Activated CD4-positive, alpha-beta T cell treated with anti-CD3 and anti-CD28 coated beads for 36 hours (primary cell): ENCODE results near the gene KMO. TPM values are rescaled to one million over a fixed set of nuclear protein-coding genes. Genes with fewer than 3 reads are reported as not detected.

ENCODE experiments used
- ATAC-seq: fragments of 200-7000 bp; cut with Tn5 transposase; one replicate; pipeline ENCODE4 v1.10.0; 2021; ENCODE audit warnings: mild to moderate bottlenecking, moderate library complexity
- CTCF ChIA-PET: fragments of 350-600 bp; sonication (Branson Sonifier 250); formaldehyde crosslinking; loops from one replicate; lab custom pipeline; 2021; ENCODE audit warnings: antibody characterized with exemption; lab: Charles Lee
- POLR2A ChIA-PET: fragments of 350-600 bp; sonication (Branson Sonifier 250); formaldehyde crosslinking; loops from one replicate; lab custom pipeline; 2021; ENCODE audit warnings: antibody characterized with exemption, inconsistent platforms; lab: Charles Lee
- DNase-seq: peaks from one replicate; pipeline ENCODE4 v3.0.0-alpha.2; 2020
- H3K27ac Mint-ChIP-seq: one replicate; pipeline ENCODE4 v1.8.0; 2021; ENCODE audit warnings: mixed read lengths
- H3K27me3 Mint-ChIP-seq: one replicate; pipeline ENCODE4 v1.8.0; 2021; ENCODE audit warnings: mixed read lengths
- H3K36me3 Mint-ChIP-seq: one replicate; pipeline ENCODE4 v1.8.0; 2021; ENCODE audit warnings: low read depth, mixed read lengths
- H3K4me1 Mint-ChIP-seq: one replicate; pipeline ENCODE4 v1.8.0; 2021; ENCODE audit warnings: mixed read lengths
- H3K4me3 Mint-ChIP-seq: one replicate; pipeline ENCODE4 v1.8.0; 2021; ENCODE audit warnings: mild to moderate bottlenecking, moderate library complexity, mixed read lengths
- H3K9me3 Mint-ChIP-seq: one replicate; pipeline ENCODE4 v1.8.0; 2021; ENCODE audit warnings: low read depth, mixed read lengths
- intact Hi-C, 2 experiments: fragments of 100-400 bp; cut with DNase I in 1 of 2; cut with micrococcal nuclease in 1 of 2; formaldehyde crosslinking; loops; one replicate each; pipeline versions ENCODE4 v1.14.2 to v1.15.1; 2022 to 2024; cut with DNase I, micrococcal nuclease
- total RNA-seq, 2 experiments: library from RNA; stranded (reverse); gene quantifications; one replicate each; pipeline ENCODE4 v1.2.3, GENCODE V29; 2021

KMO gene
- total RNA-seq, 2 experiments from 2014 or later, result 0.33 TPM; not detected in 1

GRCh38 chr1:241638099-241638682 is 106.0 kb downstream of the KMO start:
- H3K27me3 Mint-ChIP-seq, result no peaks in the 10 kb centered on the region
- no peak overlapping the region for H3K27ac Mint-ChIP-seq
- peaks cover 34% of the 10 kb centered on the region for H3K36me3 Mint-ChIP-seq
- H3K9me3 Mint-ChIP-seq, result peaks cover 8% of the 10 kb centered on the region
- peak overlapping the region; percentile 77 for H3K4me3 Mint-ChIP-seq
- no peak for DNase-seq
- H3K4me1 Mint-ChIP-seq, result peaks cover 45% of the 10 kb centered on the region
- POLR2A ChIA-PET, result no interaction called here
- ATAC-seq, result no peak
- intact Hi-C loops, result no loop called here
- CTCF ChIA-PET, result interaction anchor here (0.6 to 1.3 kb wide), 3 partner anchors 8 to 16 kb away, joined by 3 to 4 read pairs (median 3); no protein-coding TSS in a partner anchor

DNA sequence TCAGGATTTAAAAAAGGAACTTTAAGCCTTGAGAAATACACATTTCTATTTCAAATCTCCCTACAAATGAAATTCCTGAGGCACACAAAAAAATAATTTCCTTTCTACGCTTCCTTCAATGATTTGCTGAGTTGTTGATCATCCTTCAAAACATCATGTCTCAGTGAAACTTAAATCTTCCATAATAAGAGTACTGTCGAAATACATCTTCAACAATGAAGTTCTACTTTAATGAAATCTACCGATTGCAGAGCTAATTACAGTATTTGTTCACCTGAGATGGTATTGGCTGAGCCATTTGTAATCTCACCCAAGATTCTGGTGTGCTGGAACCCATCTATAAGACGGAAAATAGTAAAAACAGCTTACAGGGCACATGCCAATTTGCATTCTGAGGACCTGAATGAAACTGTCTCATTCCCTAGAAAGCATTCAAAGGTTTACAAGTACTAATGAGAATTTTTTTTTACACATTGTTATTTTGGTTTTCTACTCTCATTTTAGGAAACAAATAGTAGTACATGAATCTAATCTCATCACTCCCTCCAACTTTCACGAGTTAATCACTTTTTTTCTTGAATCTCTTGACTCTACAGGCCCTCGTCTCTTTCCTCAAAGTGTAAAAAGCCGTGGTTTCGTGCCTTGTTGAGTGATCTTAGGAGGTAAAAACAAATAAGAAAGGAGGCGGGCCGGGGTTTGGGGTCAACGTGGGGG is 106.9 kb downstream of the KMO start:
- peak overlapping the region; percentile 77 for H3K4me3 Mint-ChIP-seq
- intact Hi-C loops, result no loop called here
- H3K36me3 Mint-ChIP-seq, result peaks cover 32% of the 10 kb centered on the region
- peaks cover 49% of the 10 kb centered on the region for H3K4me1 Mint-ChIP-seq
- DNase-seq (no peak), ATAC-seq (no peak)
- peaks cover 8% of the 10 kb centered on the region for H3K9me3 Mint-ChIP-seq
- no peaks in the 10 kb centered on the region for H3K27me3 Mint-ChIP-seq
- ChIA-PET CTCF (interaction anchor here (1.1 kb wide), 1 partner anchor 12 kb away, joined by 3 read pairs; no protein-coding TSS in a partner anchor), POLR2A (interaction anchor here (0.6 kb wide), 1 partner anchor 211 kb away, joined by 4 read pairs; no protein-coding TSS in a partner anchor)
- peak overlapping the region; percentile 80 for H3K27ac Mint-ChIP-seq

DNA sequence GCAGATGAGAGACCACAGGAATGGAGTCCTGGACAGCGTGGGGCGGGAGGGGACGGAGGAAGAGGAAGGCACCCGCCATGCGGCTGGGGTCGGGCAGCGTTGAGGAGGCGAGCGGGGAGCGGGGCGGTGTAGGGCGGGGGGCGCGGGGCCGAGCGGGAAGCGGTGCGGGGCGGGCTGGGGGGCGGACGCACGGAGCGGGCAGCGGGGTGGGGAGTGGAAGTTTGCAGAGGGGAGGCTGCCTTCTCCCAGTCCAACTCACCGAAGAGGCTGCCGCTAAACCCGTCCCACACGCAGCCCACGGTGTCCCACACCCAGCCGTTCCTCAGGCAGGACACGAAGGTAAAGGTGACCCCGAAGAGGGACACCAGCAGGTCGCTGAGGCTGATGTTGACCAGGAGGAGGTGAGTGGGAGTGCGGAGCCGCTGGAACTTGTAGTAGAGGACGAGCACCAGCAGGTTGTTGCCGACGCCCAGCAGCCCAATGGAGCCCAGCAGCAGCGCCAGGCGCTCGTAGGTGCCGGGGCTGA is 107.5 kb downstream of the KMO start:
- H3K27me3 Mint-ChIP-seq, result no peaks in the 10 kb centered on the region
- peaks cover 8% of the 10 kb centered on the region for H3K9me3 Mint-ChIP-seq
- peak; percentile 53 for DNase-seq
- intact Hi-C loops, result loop anchor here (1.0 to 5.0 kb wide), 6 partner anchors 38 to 1617 kb away; partner anchors contain the start of genes EXO1 (in 2 of the 2), FH (in 2 of the 2) and SDCCAG8 (in 1 of the 2)
- ChIA-PET POLR2A (interaction anchor here (0.6 to 0.7 kb wide), 2 partner anchors 83 to 211 kb away, joined by 3 to 4 read pairs; no protein-coding TSS in a partner anchor), CTCF (interaction anchor here (1.1 to 1.5 kb wide), 3 partner anchors 12 to 18 kb away, joined by 3 to 7 read pairs (median 3); no protein-coding TSS in a partner anchor)
- peak overlapping the region; percentile 81 for H3K27ac Mint-ChIP-seq
- peak overlapping the region; percentile 77 for H3K4me3 Mint-ChIP-seq
- H3K4me1 Mint-ChIP-seq, result peaks cover 47% of the 10 kb centered on the region
- ATAC-seq, result peak; percentile 53
- peaks cover 26% of the 10 kb centered on the region for H3K36me3 Mint-ChIP-seq

- DNase-seq (peak; percentile 96), ATAC-seq (peak; percentile 97)
- H3K4me1 Mint-ChIP-seq, result peaks cover 42% of the 10 kb centered on the region
- intact Hi-C loops, result loop anchor here (1.0 to 5.0 kb wide), 6 partner anchors 37 to 1616 kb away; partner anchors contain the start of genes EXO1 (in 2 of the 2), FH (in 2 of the 2) and SDCCAG8 (in 1 of the 2)
- CTCF ChIA-PET, result interaction anchor here (0.9 to 1.5 kb wide), 4 partner anchors 11 to 203 kb away, joined by 3 to 7 read pairs (median 3); no protein-coding TSS in a partner anchor
- peak within 1 kb of the TSS; percentile 83 for H3K27ac Mint-ChIP-seq
- POLR2A ChIA-PET, result interaction anchor here (0.7 to 0.9 kb wide), 2 partner anchors 84 to 207 kb away, joined by 3 read pairs; partner anchors contain the start of gene EXO1
- no peaks in the 10 kb centered on the region for H3K27me3 Mint-ChIP-seq
- H3K9me3 Mint-ChIP-seq, result peaks cover 8% of the 10 kb centered on the region
- H3K4me3 Mint-ChIP-seq, result peak within 1 kb of the TSS; percentile 77
- peaks cover 20% of the 10 kb centered on the region for H3K36me3 Mint-ChIP-seq
These were observed 108.1 kb downstream of the KMO start, which contains the start of the genes CHML and OPN3 for GRCh38 chr1:241640149-241640866. TSS of gene CHML (minus strand) at chr1:241640369. CDS start at chr1:241635766, 4,603 bp downstream. TSS of gene OPN3 (minus strand) at chr1:241640369. CDS start at chr1:241640254, 115 bp downstream.

DNA sequence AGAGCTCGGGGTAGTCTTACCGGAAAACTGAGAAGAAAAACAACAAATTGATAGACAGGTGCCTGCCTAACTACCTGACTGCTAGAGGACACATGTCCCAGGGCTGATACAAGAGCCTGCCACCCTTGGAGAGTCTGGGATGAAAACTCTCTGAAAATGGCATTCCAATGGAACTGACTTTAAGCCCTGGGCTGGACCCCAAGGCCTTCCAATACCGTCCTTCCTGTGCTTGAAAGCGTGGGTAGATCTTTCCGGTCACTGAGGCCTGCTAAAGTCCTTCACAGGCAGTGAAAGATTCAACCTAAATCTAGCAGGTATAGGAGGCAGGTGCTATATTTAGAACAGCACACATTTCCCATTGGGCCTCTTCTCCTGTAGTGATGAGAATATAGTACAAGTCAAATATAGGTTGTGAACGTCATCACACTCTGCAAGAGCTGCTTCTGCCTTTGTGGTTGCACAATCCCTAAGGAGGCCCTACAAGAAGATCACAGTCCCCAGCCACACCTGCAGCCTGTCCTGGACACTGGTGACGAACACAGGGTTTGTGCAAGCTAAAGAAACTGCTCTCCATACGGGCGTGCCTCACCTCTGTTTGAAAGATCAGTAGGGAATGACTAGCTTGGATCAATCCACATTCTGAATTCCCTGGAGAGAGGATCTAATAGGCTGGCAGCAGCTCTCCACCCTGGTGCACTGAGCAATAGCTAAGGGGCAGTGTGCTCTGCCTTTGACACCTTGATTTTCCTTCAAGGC is 108.9 kb downstream of the KMO start:
- ChIA-PET POLR2A (interaction anchor here (0.9 kb wide), 1 partner anchor 207 kb away, joined by 3 read pairs; the partner anchor contains the start of gene EXO1), CTCF (interaction anchor here (0.9 to 1.5 kb wide), 5 partner anchors 10 to 202 kb away, joined by 3 to 7 read pairs (median 3); no protein-coding TSS in a partner anchor)
- Mint-ChIP-seq H3K36me3 (peaks cover 16% of the 10 kb centered on the region), H3K27ac (peak overlapping the region; percentile 83), H3K4me1 (peaks cover 38% of the 10 kb centered on the region), H3K9me3 (peaks cover 8% of the 10 kb centered on the region), H3K27me3 (no peaks in the 10 kb centered on the region), H3K4me3 (peak overlapping the region; percentile 59)
- DNase-seq, result peak; percentile 9
- no peak for ATAC-seq
- intact Hi-C loops, result loop anchor here (1.0 to 5.0 kb wide), 6 partner anchors 36 to 1615 kb away; partner anchors contain the start of genes EXO1 (in 2 of the 2), FH (in 2 of the 2) and SDCCAG8 (in 1 of the 2)

DNA sequence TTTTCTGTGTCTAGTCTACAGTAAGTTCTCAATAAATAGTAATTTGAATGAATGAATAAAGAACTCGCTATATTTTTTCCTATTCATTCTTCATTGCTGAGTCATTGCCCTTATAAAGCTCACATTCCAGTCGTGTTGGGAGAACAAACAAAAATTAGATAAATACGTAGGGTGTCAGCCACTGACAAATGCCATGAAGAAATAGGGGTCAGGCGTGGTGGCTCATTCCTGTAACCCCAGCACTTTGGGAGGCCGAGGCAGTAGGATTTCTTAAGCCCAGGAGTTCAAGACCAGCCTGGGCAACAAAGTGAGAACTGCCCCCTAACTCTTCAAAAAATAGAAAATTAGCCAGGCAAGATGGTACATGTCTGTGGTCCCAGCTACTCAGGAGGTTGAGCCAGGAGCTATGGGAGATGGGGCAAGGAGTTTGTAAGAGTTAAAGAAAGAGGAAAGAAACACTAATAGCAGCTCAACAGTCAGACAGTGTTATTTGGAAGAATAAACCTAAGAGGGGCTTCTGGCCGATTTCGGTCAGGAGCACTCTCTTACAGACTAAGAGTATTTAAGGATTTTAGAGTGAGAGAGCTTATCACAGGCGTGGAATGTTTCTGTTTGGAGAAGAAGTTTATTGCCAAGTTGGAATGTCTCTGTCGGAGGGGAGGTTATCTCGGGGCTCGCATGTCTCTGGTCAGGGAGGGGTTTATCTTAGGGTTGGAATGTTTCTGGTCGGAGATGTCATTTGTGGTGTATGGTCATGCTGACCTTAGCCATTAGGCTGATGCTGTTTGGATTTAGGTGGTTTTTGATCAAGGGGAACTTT is 109.8 kb downstream of the KMO start:
- intact Hi-C loops, result loop anchor here in 1 of 2 experiments (5.0 kb wide), 1 partner anchor 75 kb away; no protein-coding TSS in a partner anchor
- peaks cover 31% of the 10 kb centered on the region for H3K4me1 Mint-ChIP-seq
- ChIA-PET CTCF (interaction anchor here (0.6 to 1.0 kb wide), 2 partner anchors 31 to 120 kb away, joined by 3 read pairs; no protein-coding TSS in a partner anchor), POLR2A (interaction anchor here (0.5 kb wide), 1 partner anchor 34 kb away, joined by 7 read pairs; no protein-coding TSS in a partner anchor)
- ATAC-seq, result no peak
- H3K36me3 Mint-ChIP-seq, result peaks cover 11% of the 10 kb centered on the region
- no peak for DNase-seq
- no peak overlapping the region for H3K27ac Mint-ChIP-seq
- peaks cover 8% of the 10 kb centered on the region for H3K9me3 Mint-ChIP-seq
- no peaks in the 10 kb centered on the region for H3K27me3 Mint-ChIP-seq
- H3K4me3 Mint-ChIP-seq, result no peak overlapping the region

DNA sequence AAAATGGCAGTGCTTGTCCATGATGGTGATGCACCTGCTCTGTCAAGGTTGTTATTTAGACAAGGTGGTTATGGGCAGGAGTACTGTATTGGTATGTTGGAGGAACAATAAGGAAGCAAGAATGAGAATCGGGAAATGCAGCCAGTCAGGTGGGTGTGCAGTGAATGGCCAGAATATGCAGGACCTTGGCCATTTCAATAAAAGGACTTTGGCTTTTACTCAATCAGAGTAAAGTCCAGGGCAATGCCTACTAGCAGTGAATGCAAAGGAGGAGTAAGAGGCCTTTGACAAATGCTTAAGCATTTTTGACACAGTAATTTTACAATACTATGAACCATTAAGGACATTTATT is 110.4 kb downstream of the KMO start:
- Mint-ChIP-seq H3K27me3 (no peaks in the 10 kb centered on the region), H3K4me1 (peaks cover 25% of the 10 kb centered on the region), H3K4me3 (no peak overlapping the region), H3K27ac (no peak overlapping the region), H3K36me3 (peaks cover 6% of the 10 kb centered on the region), H3K9me3 (peaks cover 8% of the 10 kb centered on the region)
- no peak for DNase-seq
- CTCF ChIA-PET, result interaction anchor here (0.6 kb wide), 2 partner anchors 120 to 206 kb away, joined by 3 read pairs; no protein-coding TSS in a partner anchor
- ATAC-seq, result no peak
- POLR2A ChIA-PET, result no interaction called here
- intact Hi-C loops, result loop anchor here in 1 of 2 experiments (5.0 kb wide), 1 partner anchor 75 kb away; no protein-coding TSS in a partner anchor

GRCh38 chr1:241644259-241644658 is 112.1 kb downstream of the KMO start:
- ATAC-seq (no peak), DNase-seq (no peak)
- Mint-ChIP-seq H3K9me3 (peaks cover 10% of the 10 kb centered on the region), H3K27ac (no peak overlapping the region), H3K4me3 (no peak overlapping the region), H3K36me3 (no peaks in the 10 kb centered on the region), H3K4me1 (peaks cover 13% of the 10 kb centered on the region), H3K27me3 (no peaks in the 10 kb centered on the region)
- intact Hi-C loops, result loop anchor here in 1 of 2 experiments (5.0 kb wide), 1 partner anchor 73 kb away; no protein-coding TSS in a partner anchor
- CTCF ChIA-PET, result no interaction called here
- POLR2A ChIA-PET, result no interaction called here

- peaks cover 13% of the 10 kb centered on the region for H3K4me1 Mint-ChIP-seq
- H3K36me3 Mint-ChIP-seq, result no peaks in the 10 kb centered on the region
- ChIA-PET CTCF (no interaction called here), POLR2A (no interaction called here)
- no peak overlapping the region for H3K4me3 Mint-ChIP-seq
- H3K27ac Mint-ChIP-seq, result no peak overlapping the region
- intact Hi-C loops, result no loop called here
- H3K27me3 Mint-ChIP-seq, result no peaks in the 10 kb centered on the region
- peaks cover 10% of the 10 kb centered on the region for H3K9me3 Mint-ChIP-seq
- no peak for ATAC-seq
- no peak for DNase-seq
These were observed 113.0 kb downstream of the KMO start for GRCh38 chr1:241645199-241645598.
